Stimulated activated CD4-positive, alpha-beta T cell treated with anti-CD3 and anti-CD28 coated beads, Interleukin-1b, Interleukin-23, amount 100 ng/mL, for 48 hours (primary cell): Measurements from ENCODE around the gene TTYH1.

Experiments used
- DNase-seq: peaks from one replicate; pipeline ENCODE4 v3.0.0-alpha.2; 2020

Gene TTYH1

GRCh38 chr19:54424660-54425381 lies 9.6 kb downstream of the TTYH1 start:
- no peak for DNase-seq

GRCh38 chr19:54425382-54425723 lies 10.1 kb downstream of the TTYH1 start:
- DNase-seq, result no peak

- DNase-seq, result no peak
These were observed 11.1 kb downstream of the TTYH1 start for GRCh38 chr19:54426291-54426931.

GRCh38 chr19:54427586-54427985 lies 12.3 kb downstream of the TTYH1 start:
- DNase-seq, result no peak

GRCh38 chr19:54428323-54429175 lies 13.3 kb downstream of the TTYH1 start:
- no peak for DNase-seq

- DNase-seq, result no peak
These were observed 13.9 kb downstream of the TTYH1 start for GRCh38 chr19:54429176-54429495.

- no peak for DNase-seq
These were observed 14.4 kb downstream of the TTYH1 start for GRCh38 chr19:54429545-54430227.

- peak; percentile 46 for DNase-seq
These were observed 15.3 kb downstream of the TTYH1 start for GRCh38 chr19:54430306-54431254.

- DNase-seq, result no peak
These were observed 16.1 kb downstream of the TTYH1 start for GRCh38 chr19:54431255-54431838.

- DNase-seq, result no peak
These were observed 17.0 kb downstream of the TTYH1 start for GRCh38 chr19:54432144-54432738.

- DNase-seq, result no peak
These were observed 18.4 kb downstream of the TTYH1 start for GRCh38 chr19:54433697-54434096.

- no peak for DNase-seq
These were observed 19.0 kb downstream of the TTYH1 start for GRCh38 chr19:54434112-54434872.

- no peak for DNase-seq
These were observed 19.6 kb downstream of the TTYH1 start for GRCh38 chr19:54434873-54435214.

GRCh38 chr19:54435551-54436016 lies 20.3 kb downstream of the TTYH1 start:
- DNase-seq, result no peak

- no peak for DNase-seq
These were observed 20.8 kb downstream of the TTYH1 start for GRCh38 chr19:54436031-54436523.

- DNase-seq, result no peak
These were observed 21.5 kb downstream of the TTYH1 start for GRCh38 chr19:54436628-54437252.

GRCh38 chr19:54439174-54439851 lies 24.0 kb downstream of the TTYH1 start:
- peak; percentile 37 for DNase-seq

- no peak for DNase-seq
These were observed 25.4 kb downstream of the TTYH1 start for GRCh38 chr19:54440641-54441040.

- DNase-seq, result no peak
These were observed 29.5 kb downstream of the TTYH1 start for GRCh38 chr19:54444737-54445136.
